Astrocyte (in vitro differentiated cells and primary cell): Measurements from ENCODE around the gene UNC5B.

Experiments used
- CTCF ChIP-seq: IDR thresholded peaks from 2 replicates; pipeline ENCODE4 v1.5.1; 2011; ENCODE audit warnings: low read depth, mild to moderate bottlenecking, inconsistent platforms, low read length, moderate library complexity; ENCODE audit not compliant: insufficient read depth
- EZH2 ChIP-seq: IDR thresholded peaks from 2 replicates; pipeline ENCODE4 v1.6.1; 2012; ENCODE audit warnings: mild to moderate bottlenecking, low read length, inconsistent platforms; ENCODE audit not compliant: insufficient read depth

- TF ChIP-seq CTCF (no peak), EZH2 (no peak)
These were observed 83.7 kb downstream of the UNC5B start for GRCh38 chr10:71296086-71296485.
